Testis (tissue), 3 donors: ENCODE data around the gene TMEM51. TPM values are rescaled to one million over a fixed set of nuclear protein-coding genes. Genes with fewer than 3 reads are reported as not detected.

Source experiments
- DNase-seq: peaks from one replicate; pipeline ENCODE4 v3.0.0-alpha.2; 2019
- H3K27ac ChIP-seq, 2 donors: fragments of 200-600 bp; sonication (generic); one replicate each; pipeline ENCODE4 v1.5.1; 2019
- H3K27me3 ChIP-seq: fragments of 200-600 bp; sonication (generic); one replicate; pipeline ENCODE4 v1.5.1; 2019
- H3K36me3 ChIP-seq: fragments of 200-600 bp; sonication (generic); one replicate; pipeline ENCODE4 v1.5.1; 2017; ENCODE audit warnings: low read depth; ENCODE audit errors: missing control alignments
- H3K4me1 ChIP-seq: fragments of 200-600 bp; sonication (generic); one replicate; pipeline ENCODE4 v1.5.1; 2019
- H3K4me3 ChIP-seq, 2 donors: fragments of 200-600 bp; sonication (generic); one replicate each; pipeline ENCODE4 v1.5.1; 2017 to 2019
- H3K9me3 ChIP-seq: fragments of 200-600 bp; sonication (generic); one replicate; pipeline ENCODE4 v1.5.1; 2017
- POLR2A ChIP-seq: fragments of 450-650 bp; IDR thresholded peaks from one replicate; pipeline ENCODE4 v1.6.1; 2017; ENCODE audit warnings: antibody characterized with exemption, mild to moderate bottlenecking, moderate library complexity
- WGBS, 2 donors: methylation state at CpG; one replicate each; pipeline ENCODE4 v1.1.5; 2018; 5-methylcytosine and 5-hydroxymethylcytosine counted together
- intact Hi-C: fragments of 100-400 bp; cut with DNase I; formaldehyde crosslinking; loops from one replicate; pipeline ENCODE4 v1.15.1; 2023; ENCODE audit warnings: low total_unique reads
- polyA plus RNA-seq: library from polyadenylated mRNA; stranded (reverse); fragments of 350-450 nt; fragmentation: Illumina TruSeq; extraction: RNeasy Lipid Tissue Mini Kit (QIAGEN cat#74804); gene quantifications from one replicate; pipeline ENCODE4 v1.2.3, GENCODE V29; 2014; ENCODE audit warnings: low read depth, low replicate concordance; ENCODE audit not compliant: insufficient read depth
- total RNA-seq, 2 donors: library from RNA; depleted of rRNA; stranded (reverse); fragments of >200 nt; gene quantifications; one replicate each; pipeline ENCODE4 v1.2.3, GENCODE V29; 2016
- TF ChIP-seq, protein P1 (sequence below), 3 experiments: fragments of 450-650 bp in 2 of 3; fragments of 200-600 bp in 1 of 3; sonication (generic) in 1 of 3; IDR thresholded peaks; one replicate each; pipeline ENCODE4 v1.5.1; 2016 to 2019; ENCODE audit warnings: antibody characterized with exemption in 3 of 3, mild to moderate bottlenecking in 2 of 3, moderate library complexity in 1 of 3

The TMEM51 gene
- total and polyA plus RNA-seq, 3 donors from 2014 or later = 5.3 to 7.9 (median 5.3) TPM

- peaks cover 14% of the 10 kb centered on the region for H3K4me1 ChIP-seq
- no peaks in the 10 kb centered on the region for H3K27me3 ChIP-seq
- H3K9me3 ChIP-seq = no peaks in the 10 kb centered on the region
- no peak overlapping the region for H3K4me3 ChIP-seq
- DNase-seq = no peak
- no peak for TF ChIP-seq POLR2A
- TF ChIP-seq, protein P1, sequence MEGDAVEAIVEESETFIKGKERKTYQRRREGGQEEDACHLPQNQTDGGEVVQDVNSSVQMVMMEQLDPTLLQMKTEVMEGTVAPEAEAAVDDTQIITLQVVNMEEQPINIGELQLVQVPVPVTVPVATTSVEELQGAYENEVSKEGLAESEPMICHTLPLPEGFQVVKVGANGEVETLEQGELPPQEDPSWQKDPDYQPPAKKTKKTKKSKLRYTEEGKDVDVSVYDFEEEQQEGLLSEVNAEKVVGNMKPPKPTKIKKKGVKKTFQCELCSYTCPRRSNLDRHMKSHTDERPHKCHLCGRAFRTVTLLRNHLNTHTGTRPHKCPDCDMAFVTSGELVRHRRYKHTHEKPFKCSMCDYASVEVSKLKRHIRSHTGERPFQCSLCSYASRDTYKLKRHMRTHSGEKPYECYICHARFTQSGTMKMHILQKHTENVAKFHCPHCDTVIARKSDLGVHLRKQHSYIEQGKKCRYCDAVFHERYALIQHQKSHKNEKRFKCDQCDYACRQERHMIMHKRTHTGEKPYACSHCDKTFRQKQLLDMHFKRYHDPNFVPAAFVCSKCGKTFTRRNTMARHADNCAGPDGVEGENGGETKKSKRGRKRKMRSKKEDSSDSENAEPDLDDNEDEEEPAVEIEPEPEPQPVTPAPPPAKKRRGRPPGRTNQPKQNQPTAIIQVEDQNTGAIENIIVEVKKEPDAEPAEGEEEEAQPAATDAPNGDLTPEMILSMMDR (IDR thresholded peaks at IDR 0.05) = no peak
- WGBS, 2 donors = 47 to 67% methylated on average over 10 to 11 of the region's 11 CpGs
- H3K27ac ChIP-seq = no peak overlapping the region
- H3K36me3 ChIP-seq = no peaks in the 10 kb centered on the region
- intact Hi-C loops = loop anchor here (10.0 kb wide), 1 partner anchor 119 kb away; no protein-coding TSS in a partner anchor
These were observed 2.6 kb downstream of the TMEM51 start for GRCh38 chr1:15155888-15156741.

DNA sequence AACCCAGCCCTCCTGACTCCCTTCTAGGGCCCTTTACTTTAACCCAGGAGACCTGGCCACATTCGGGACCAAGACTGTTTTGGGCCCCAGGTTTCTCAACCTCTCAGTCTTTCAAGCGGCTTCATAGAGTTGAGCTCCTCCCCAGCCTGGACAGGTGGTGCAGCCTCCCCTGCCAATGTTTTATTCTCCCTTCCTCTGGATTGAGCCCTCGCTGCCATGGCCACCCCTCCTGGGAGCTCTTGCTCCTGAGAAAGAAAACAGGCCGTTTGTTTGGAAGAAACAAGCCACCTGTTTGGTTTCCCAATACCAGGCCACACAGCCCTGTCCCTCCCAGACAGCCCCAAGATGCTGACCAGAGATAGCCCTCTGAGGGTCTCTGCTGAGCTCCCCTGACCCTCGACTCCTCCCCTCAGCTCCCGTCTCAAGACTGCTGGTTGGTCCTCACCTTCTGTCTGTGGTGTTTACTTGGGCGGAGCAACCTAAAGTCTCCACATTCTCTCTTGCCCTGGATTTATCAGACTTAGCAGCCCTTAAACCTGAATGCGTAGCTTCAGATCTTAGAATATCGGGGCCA is 3.3 kb downstream of the TMEM51 start:
- H3K36me3 ChIP-seq = no peaks in the 10 kb centered on the region
- H3K9me3 ChIP-seq = no peaks in the 10 kb centered on the region
- no peak overlapping the region for H3K27ac ChIP-seq
- DNase-seq = no peak
- 84 to 86% methylated on average over 9 of the region's 9 CpGs for WGBS, 2 donors
- no peak overlapping the region for H3K4me3 ChIP-seq
- no peaks in the 10 kb centered on the region for H3K27me3 ChIP-seq
- intact Hi-C loops = loop anchor here (10.0 kb wide), 1 partner anchor 118 kb away; no protein-coding TSS in a partner anchor
- peaks cover 14% of the 10 kb centered on the region for H3K4me1 ChIP-seq
- no peak for TF ChIP-seq POLR2A
- TF ChIP-seq, protein P1 (IDR thresholded peaks at IDR 0.05) = no peak

DNA sequence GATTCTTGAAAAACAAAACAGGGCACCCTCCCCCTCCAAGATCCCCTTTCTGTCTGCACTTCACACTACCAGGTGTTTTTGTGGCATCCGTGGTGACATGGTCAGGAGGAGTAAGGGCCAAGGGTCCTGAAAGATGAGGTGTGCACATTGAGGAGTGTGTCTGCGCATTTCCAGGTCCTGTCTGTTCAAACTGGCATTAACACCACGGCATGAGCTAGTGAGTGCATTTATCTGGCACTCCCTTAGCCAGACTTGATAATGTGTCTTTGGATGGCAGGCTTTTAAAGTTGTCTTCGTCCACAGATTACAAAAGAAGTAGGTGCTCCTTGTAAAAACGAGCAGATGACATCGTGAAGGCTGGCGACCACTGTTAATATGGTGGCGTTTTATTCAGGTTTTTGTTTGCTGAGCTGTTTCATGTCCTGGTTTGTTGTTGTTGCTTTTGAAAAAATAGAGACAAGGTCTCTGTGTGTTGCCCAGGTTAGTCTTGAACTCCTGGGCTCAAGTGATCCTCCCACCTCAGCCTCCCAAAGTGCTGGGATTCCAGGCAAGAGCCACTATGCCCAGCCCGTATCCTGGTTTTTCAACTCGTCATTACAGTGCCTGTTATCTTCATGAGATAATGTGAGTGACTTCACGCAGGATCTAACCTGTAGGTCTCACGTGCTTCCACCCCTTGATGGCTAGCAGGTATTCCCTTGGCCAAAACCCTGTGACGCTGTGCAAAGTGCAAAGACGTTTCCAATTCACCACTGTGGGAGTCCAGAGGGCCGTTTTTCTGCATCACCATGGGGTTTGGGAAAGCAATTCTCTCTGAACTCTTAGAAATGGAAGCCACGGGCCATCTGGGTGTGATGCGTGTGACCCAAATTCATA is 4.2 kb downstream of the TMEM51 start:
- 88 to 90% methylated on average over 17 of the region's 17 CpGs for WGBS, 2 donors
- peaks cover 14% of the 10 kb centered on the region for H3K4me1 ChIP-seq
- intact Hi-C loops = loop anchor here (10.0 kb wide), 1 partner anchor 117 kb away; no protein-coding TSS in a partner anchor
- no peak overlapping the region for H3K27ac ChIP-seq
- H3K27me3 ChIP-seq = no peaks in the 10 kb centered on the region
- DNase-seq = no peak
- TF ChIP-seq, protein P1 (IDR thresholded peaks at IDR 0.05) = no peak
- no peak for TF ChIP-seq POLR2A
- no peaks in the 10 kb centered on the region for H3K36me3 ChIP-seq
- H3K4me3 ChIP-seq = no peak overlapping the region
- no peaks in the 10 kb centered on the region for H3K9me3 ChIP-seq

GRCh38 chr1:15158506-15159165 is 5.1 kb downstream of the TMEM51 start:
- 76% methylated on average over 13 of the region's 13 CpGs for WGBS, 2 donors
- H3K27me3 ChIP-seq = no peaks in the 10 kb centered on the region
- no peaks in the 10 kb centered on the region for H3K36me3 ChIP-seq
- no peak for DNase-seq
- H3K9me3 ChIP-seq = no peaks in the 10 kb centered on the region
- no peak overlapping the region for H3K4me3 ChIP-seq
- no peak for TF ChIP-seq POLR2A
- TF ChIP-seq, protein P1 (IDR thresholded peaks at IDR 0.05) = no peak
- intact Hi-C loops = loop anchor here (10.0 kb wide), 1 partner anchor 116 kb away; no protein-coding TSS in a partner anchor
- H3K4me1 ChIP-seq = peaks cover 14% of the 10 kb centered on the region
- no peak overlapping the region for H3K27ac ChIP-seq
